Peyer's patch (tissue), 4 donors: ENCODE data around the gene SERPINB10.

Source experiments
- CTCF ChIP-seq, 6 experiments: fragments of 450-650 bp in 4 of 6; fragments of 200-600 bp in 2 of 6; sonication (generic) in 1 of 6; IDR thresholded peaks; one replicate each; pipeline ENCODE4 v1.5.1; 2017 to 2019; ENCODE audit warnings: antibody characterized with exemption in 6 of 6, mild to moderate bottlenecking in 3 of 6, moderate library complexity in 1 of 6
- POLR2A ChIP-seq, 2 donors: fragments of 450-650 bp; IDR thresholded peaks; one replicate each; pipeline ENCODE4 v1.5.1; 2017; ENCODE audit warnings: antibody characterized with exemption in 2 of 2, mild to moderate bottlenecking in 2 of 2, moderate library complexity in 2 of 2

- TF ChIP-seq CTCF (IDR thresholded peaks at IDR 0.05) (no peak), POLR2A (IDR thresholded peaks at IDR 0.05) (no peak)
These were observed 20.3 kb upstream of the SERPINB10 start, which contains the start of gene SERPINB2 for GRCh38 chr18:63887424-63887823.
